IPS DF 6.9 (cell line): ENCODE data around the gene RBM43.
"Not testable (repeated sequence)": the region's sequence is repeated elsewhere in the genome, so short reads cannot be mapped to it uniquely, and the experiment has no call there.

ENCODE experiments used
- DNase-seq: peaks from one replicate; pipeline ENCODE4 v3.0.0-alpha.2; 2013; ENCODE audit warnings: low read depth, low spot score
- H3K27ac ChIP-seq: one replicate; pipeline ENCODE4 v1.5.1; 2013; ENCODE audit warnings: low read length, control low read depth
- H3K27me3 ChIP-seq: 2 replicates; pipeline ENCODE4 v1.6.1; 2013; ENCODE audit warnings: mild to moderate bottlenecking, low read length; ENCODE audit not compliant: control insufficient read depth, insufficient read depth
- H3K36me3 ChIP-seq: 2 replicates; pipeline ENCODE4 v1.6.1; 2013; ENCODE audit warnings: low read length; ENCODE audit not compliant: control insufficient read depth, insufficient read depth
- H3K4me1 ChIP-seq: 2 replicates; pipeline ENCODE4 v1.6.1; 2013; ENCODE audit warnings: low read length; ENCODE audit not compliant: control insufficient read depth, insufficient read depth
- H3K4me3 ChIP-seq: 2 replicates; pipeline ENCODE4 v1.5.1; 2013; ENCODE audit warnings: mild to moderate bottlenecking, low read length
- H3K9me3 ChIP-seq: 2 replicates; pipeline ENCODE4 v1.6.1; 2013; ENCODE audit warnings: low read length, inconsistent platforms; ENCODE audit not compliant: control insufficient read depth, insufficient read depth
- WGBS: extraction: QIAGEN DNeasy Blood & Tissue Kit; methylation state at CpG from one replicate; pipeline ENCODE4 v1.1.7; 2013; ENCODE audit warnings: mixed read lengths, missing lambda C conversion rate; ENCODE audit not compliant: insufficient read length, insufficient coverage; 5-methylcytosine and 5-hydroxymethylcytosine counted together

RBM43 gene

DNA sequence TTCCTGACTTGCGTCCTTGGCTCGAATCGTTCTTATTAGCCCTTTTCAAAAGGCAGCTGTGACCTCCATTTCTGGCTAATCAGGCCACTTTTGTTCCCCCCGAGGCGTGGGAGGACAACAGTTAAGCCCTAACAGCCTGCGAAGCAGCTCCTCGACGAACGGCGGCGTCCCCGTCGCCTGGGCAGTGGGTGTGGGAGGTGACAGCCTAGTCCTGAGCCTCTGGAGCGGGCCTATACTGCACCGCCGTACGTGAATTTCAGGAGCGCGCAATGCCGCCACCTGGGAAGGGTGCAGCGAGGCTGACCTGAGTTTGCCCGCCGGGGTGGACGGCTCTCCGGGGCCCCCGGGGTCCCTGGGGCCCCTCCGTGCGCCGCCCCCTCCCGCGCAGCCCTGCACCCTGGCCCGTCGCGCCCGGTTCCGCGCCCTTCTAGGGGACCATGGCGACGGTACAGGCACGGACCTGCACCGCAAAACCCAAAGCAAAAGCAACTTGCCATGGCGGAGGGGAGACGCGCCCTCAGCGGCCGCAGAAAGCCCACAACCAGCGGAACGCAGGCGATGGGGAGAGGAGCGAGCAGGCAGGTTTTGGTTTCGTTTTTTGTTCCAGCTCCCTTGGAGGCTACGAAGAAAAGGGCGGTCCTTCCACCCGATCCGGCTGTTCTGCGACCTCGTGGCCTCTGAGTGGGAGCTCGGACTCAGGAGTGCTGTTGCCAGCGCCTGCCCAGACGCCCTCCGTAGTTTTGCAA is at the start of gene RBM43:
Gene RBM43 (minus strand): TSS at position 633 of the 746 bp plus-strand sequence. CDS start 136 bp downstream, at position 497.
- H3K4me3 ChIP-seq = peak within 1 kb of the TSS; percentile 48
- WGBS = no CpG with 5 or more reads among the region's 61 CpGs
- peaks cover 7% of the 10 kb centered on the region for H3K4me1 ChIP-seq
- no peak within 1 kb of the TSS for H3K27ac ChIP-seq
- H3K27me3 ChIP-seq = no peaks in the 10 kb centered on the region
- no peaks in the 10 kb centered on the region for H3K9me3 ChIP-seq
- DNase-seq = no peak
- H3K36me3 ChIP-seq = no peaks in the 10 kb centered on the region

GRCh38 chr2:151310313-151310712 is 48.6 kb upstream of the RBM43 start:
- WGBS = no CpG with 5 or more reads among the region's 6 CpGs
- H3K27ac ChIP-seq, H3K36me3 ChIP-seq, H3K9me3 ChIP-seq, H3K27me3 ChIP-seq, H3K4me1 ChIP-seq, H3K4me3 ChIP-seq, DNase-seq: not testable (repeated sequence)

DNA sequence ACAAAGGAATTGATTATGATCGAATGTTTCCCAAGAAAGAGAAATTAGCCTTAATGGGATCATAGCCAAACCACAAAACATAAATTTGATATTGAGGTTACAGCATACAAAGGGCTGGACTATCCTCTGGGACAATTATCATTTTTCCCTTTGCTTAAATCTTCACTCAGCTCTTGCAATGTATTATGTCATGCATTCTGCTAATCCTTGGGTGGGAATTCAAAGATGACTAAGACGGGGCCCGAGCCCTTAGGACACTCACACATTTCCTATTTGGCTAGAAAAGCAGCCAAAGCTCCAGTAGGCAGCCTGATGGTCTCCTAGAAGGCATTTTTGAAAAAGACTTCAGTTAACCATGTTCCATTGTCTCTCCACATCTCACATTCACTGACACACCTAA is 45.0 kb upstream of the RBM43 start:
- Histone ChIP-seq H3K27ac (no peak overlapping the region), H3K36me3 (no peaks in the 10 kb centered on the region), H3K27me3 (no peaks in the 10 kb centered on the region), H3K4me1 (no peaks in the 10 kb centered on the region), H3K9me3 (peaks cover 1% of the 10 kb centered on the region), H3K4me3 (no peak overlapping the region)
- DNase-seq = no peak
- no CpG with 5 or more reads among the region's 3 CpGs for WGBS

GRCh38 chr2:151305129-151305691 is 43.5 kb upstream of the RBM43 start:
- Histone ChIP-seq H3K36me3 (no peaks in the 10 kb centered on the region), H3K4me3 (no peak overlapping the region), H3K27ac (no peak overlapping the region), H3K4me1 (no peaks in the 10 kb centered on the region), H3K9me3 (peaks cover 1% of the 10 kb centered on the region), H3K27me3 (no peaks in the 10 kb centered on the region)
- no peak for DNase-seq

- Histone ChIP-seq H3K9me3 (no peaks in the 10 kb centered on the region; the same call in 1 of the 2 replicates), H3K4me1 (no peaks in the 10 kb centered on the region), H3K4me3 (no peak overlapping the region), H3K27ac (no peak overlapping the region), H3K36me3 (no peaks in the 10 kb centered on the region), H3K27me3 (no peaks in the 10 kb centered on the region)
- no peak for DNase-seq
- no CpG with 5 or more reads among the region's 2 CpGs for WGBS
These were observed 41.2 kb upstream of the RBM43 start for GRCh38 chr2:151302879-151303278.

GRCh38 chr2:151302404-151302803 is 40.7 kb upstream of the RBM43 start:
- no CpG with 5 or more reads among the region's 5 CpGs for WGBS
- no peaks in the 10 kb centered on the region for H3K4me1 ChIP-seq
- no peak overlapping the region for H3K4me3 ChIP-seq
- no peak overlapping the region for H3K27ac ChIP-seq
- H3K9me3 ChIP-seq = no peaks in the 10 kb centered on the region; the same call in 1 of the 2 replicates
- no peaks in the 10 kb centered on the region for H3K36me3 ChIP-seq
- DNase-seq = no peak
- no peaks in the 10 kb centered on the region for H3K27me3 ChIP-seq

DNA sequence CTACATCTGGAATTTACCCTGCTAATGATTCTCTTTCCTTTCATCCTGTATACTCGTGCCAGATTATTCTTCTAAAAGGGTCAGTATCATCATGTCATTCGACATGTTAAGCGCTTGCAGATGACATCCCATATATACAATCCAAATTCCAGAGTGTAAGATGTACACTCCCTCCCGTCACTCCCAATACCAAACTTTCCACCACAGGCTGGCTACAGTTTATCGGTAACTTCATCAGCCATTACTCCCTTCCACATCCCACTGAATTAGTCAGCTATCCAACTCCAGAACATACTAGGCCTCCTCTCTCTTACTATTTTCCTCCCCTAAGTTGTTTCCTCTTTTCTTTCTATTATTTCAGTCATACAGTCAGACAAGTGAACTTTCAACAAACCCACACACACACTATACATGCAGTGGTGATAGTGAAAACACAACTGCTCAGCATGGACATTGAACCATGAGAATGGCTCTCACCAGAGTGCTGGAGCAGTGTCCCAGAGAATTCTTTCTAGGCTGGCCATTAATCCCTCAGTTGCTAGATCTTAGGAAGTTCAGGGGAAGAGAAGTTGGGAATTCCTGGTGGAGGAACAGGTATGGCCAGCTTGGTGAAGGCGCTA is 38.4 kb upstream of the RBM43 start:
- H3K4me1 ChIP-seq = no peaks in the 10 kb centered on the region
- no peaks in the 10 kb centered on the region for H3K36me3 ChIP-seq
- no peak overlapping the region for H3K27ac ChIP-seq
- no peak overlapping the region for H3K4me3 ChIP-seq
- DNase-seq = no peak
- no peaks in the 10 kb centered on the region for H3K27me3 ChIP-seq
- H3K9me3 ChIP-seq = no peaks in the 10 kb centered on the region
- WGBS = no CpG with 5 or more reads among the region's 6 CpGs

GRCh38 chr2:151297882-151298281 is 36.2 kb upstream of the RBM43 start:
- no CpG with 5 or more reads among the region's 1 CpG for WGBS
- no peak for DNase-seq
- no peak overlapping the region for H3K27ac ChIP-seq
- H3K4me1 ChIP-seq = no peaks in the 10 kb centered on the region
- H3K9me3 ChIP-seq = no peaks in the 10 kb centered on the region
- no peaks in the 10 kb centered on the region for H3K36me3 ChIP-seq
- H3K27me3 ChIP-seq = no peaks in the 10 kb centered on the region
- no peak overlapping the region for H3K4me3 ChIP-seq

DNA sequence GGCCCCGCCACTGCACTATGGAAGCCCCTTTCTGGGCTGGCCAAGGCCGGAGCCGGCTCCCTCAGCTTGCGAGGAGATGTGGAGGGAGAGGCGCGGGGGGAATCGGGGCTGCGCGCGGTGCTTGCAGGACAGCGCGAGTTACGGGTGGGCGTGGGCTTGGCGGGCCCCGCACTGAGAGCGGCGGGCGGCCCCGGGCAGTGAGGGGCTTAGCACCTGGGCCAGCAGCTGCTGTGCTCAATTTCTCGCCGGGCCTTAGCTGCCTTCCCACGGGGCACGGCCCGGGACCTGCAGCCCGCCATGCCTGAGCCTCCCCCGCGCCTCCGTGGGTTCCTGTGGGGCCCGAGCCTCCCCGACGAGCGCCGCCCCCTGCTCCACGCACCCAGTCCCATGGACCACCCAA is 34.3 kb upstream of the RBM43 start:
- H3K27me3 ChIP-seq, H3K4me3 ChIP-seq, H3K27ac ChIP-seq, H3K4me1 ChIP-seq, H3K36me3 ChIP-seq, DNase-seq, H3K9me3 ChIP-seq: not testable (repeated sequence)
- WGBS = no CpG with 5 or more reads among the region's 35 CpGs

DNA sequence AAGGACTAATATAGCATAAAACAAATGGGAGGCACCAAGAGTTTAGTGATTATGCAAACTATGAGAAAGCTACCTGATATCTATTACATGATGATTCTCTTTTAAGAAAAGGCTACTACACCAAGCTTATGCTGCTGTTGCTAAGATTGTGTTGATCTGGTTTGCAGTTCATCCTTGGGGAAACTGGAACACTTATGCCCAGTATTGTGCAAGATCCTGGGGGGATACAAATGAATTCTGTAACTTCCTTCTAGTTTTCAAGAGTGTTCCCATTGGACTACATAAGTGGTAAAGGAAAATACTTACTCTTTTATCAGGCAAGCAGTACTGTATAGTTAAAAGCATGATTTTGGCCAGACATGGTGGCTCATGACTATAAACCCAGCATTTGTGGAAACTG is 30.9 kb upstream of the RBM43 start:
- Histone ChIP-seq H3K4me1 (no peaks in the 10 kb centered on the region; the same call in 1 of the 2 replicates), H3K27ac (no peak overlapping the region), H3K9me3 (no peaks in the 10 kb centered on the region), H3K27me3 (no peaks in the 10 kb centered on the region), H3K4me3 (no peak overlapping the region), H3K36me3 (no peaks in the 10 kb centered on the region)
- no peak for DNase-seq
